Activated CD4-positive, alpha-beta T cell treated with anti-CD3 and anti-CD28 coated beads, Interleukin-2, Interleukin-4, amounts not matched to agents 100 ng/mL and 50 ng/mL, durations not matched to agents 16 hours and 8 hours (primary cell): ENCODE measurements around the gene EMP1.
A peak's percentile ranks its signal among the peaks of the same experiment; 100 is the strongest.

Experiments
- DNase-seq: peaks from one replicate; pipeline ENCODE4 v3.0.0-alpha.2; 2020; ENCODE audit warnings: low spot score

Gene EMP1

GRCh38 chr12:13173012-13173932, 23.3 kb upstream of the EMP1 start:
- peak; percentile 89 for DNase-seq

GRCh38 chr12:13175499-13175898, 21.0 kb upstream of the EMP1 start:
- no peak for DNase-seq

DNA sequence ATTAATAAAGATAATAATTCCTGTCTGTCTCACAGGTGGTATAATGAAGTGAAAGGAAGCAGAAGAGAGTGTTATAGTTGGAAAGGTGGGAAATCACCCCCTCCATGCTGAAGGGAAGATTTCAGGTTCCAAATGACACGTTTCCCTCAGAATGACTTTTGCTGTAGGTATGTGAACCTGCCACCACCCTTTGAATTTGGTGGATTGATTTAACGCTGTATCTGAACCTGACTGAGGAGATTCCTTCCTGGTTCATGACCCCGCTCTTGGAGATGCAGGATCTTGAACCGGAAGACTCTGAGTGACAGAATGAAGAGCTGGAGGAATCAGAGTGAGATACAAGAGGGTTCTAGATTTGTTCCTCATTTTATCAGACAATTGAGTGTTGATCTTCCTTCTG, 20.3 kb upstream of the EMP1 start:
- no peak for DNase-seq

DNA sequence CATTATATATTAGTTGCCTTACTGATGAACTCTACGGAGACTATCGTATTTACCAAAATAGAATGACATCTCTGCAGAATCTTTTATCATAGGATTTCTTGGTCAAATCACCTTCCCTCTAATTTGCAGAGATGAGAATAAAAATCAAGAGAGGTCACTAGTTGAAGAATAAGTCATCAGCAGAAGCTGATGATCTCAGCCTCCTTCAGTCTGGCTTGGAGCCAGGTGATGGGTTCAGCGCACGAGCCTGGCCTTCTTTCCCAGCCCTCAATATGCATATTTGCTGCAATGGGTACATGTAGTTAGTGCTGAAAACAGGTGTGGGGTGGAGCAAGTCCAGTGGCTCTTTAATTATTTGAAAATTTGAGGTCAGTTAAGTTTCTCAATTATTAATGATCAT, 19.2 kb upstream of the EMP1 start:
- no peak for DNase-seq

DNA sequence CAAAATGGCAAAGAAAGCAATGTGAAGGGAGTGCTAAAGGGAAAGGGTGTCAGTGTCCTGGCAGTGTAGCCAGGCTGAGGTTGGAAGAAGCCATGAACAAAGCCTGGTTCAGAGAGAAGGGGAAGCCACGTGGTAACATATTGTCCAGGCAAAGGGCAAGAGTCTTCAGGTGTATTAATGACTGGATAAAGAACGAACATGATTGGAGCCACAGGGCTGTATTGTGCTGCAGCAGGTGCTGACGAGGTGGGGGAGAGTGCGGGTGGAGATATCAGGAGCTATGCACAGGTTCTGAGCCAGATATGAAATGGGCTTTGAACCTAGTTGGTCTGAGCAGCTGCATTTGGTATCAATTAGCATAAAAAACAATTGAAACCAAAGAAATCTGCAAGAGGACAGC, 18.6 kb upstream of the EMP1 start:
- no peak for DNase-seq

- DNase-seq: no peak
Observed at GRCh38 chr12:13178568-13179210, 17.8 kb upstream of the EMP1 start.

DNA sequence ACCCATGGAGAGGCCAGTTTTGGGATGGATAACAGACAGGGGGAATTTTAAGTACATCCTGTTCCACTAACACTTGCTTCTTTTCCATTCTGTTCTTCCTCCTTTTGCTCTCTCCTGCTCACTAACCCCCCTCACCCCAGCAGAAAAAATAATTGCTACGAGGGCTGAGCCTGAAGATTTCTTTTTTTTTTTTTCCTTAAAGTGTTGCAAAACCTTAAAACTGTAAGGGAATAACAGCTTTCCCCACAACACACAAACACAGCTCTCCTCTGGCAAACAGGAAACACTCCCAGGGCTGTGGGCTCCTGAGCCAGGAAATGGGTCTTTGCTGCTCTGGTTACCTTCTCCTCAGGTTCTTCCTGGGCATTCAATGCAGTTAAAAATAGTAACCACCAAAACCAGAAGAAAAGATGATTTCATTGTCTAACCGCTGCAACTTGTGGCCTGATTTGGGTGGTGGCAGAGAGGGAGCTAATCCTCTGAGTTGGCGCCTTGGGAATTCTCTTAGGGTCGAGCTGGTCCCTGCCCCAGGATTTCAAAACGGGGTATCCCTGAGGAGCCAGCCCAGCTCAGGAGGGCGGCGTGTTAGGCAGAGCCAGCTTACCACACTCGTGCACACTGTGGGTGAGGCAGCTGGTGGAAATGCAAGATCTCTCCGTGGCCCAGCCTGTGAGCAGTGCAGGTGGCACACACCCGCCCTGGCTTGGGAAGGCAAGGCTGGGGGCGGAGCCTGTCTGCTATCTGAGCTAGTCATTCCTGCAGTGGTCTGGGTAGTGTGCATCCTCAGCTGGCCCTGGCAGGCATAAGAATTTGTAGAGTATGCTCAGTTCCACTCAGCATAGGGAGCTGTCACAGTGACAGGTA, 17.1 kb upstream of the EMP1 start:
- DNase-seq: peak; percentile 77

DNA sequence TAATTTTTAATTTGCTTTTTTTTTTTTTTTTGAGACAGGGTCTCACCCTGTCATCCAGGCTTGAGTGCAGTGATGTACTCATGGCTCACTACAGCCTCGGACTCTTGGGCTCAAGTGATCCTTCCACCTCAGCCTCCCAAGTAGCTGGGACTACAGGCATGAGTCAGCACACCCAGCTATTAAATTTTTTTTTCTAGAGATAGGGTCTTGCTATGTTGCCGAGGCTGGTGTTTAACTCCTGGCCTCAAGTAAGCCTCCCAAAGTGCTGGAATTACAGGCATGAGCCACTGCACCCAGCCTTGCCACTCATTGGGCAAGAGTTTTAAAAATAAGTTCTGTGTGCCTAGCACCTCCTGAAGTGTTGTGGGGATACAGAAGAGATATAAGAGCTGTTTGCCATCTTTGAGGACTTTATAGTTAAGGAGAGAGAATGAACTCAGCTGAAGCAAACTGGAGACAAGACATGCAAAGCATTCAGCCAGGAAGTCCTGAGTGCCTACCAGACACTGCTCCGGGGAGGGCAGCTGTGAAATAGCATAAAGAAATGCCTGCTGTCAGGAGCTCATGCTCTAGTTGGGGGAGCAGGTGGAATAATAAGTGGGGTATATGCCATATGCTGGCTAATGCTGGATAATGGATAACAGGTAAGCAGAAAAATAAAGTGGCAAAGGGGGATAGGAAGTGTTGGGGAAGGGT, 15.0 kb upstream of the EMP1 start:
- no peak for DNase-seq

DNA sequence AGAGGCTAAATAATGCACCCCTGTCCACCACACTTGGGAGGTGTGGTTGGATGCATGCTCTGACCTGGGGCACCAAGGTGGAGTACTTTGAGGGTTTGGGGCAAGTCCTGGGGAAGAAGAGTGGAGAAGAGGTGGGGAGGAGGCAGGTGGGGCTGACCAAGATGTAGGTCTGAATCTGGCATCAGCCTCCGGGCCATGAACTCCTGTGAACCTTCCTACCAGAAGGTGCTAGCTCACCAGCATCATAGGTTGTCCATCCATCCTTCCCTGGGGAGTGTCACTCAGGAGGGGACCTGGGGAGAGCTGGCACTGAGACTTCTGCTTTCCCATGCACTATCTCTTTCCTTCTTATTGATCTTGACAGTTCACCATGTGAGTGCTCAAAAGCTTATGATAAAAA, 13.6 kb upstream of the EMP1 start:
- no peak for DNase-seq

GRCh38 chr12:13183620-13184019, 12.9 kb upstream of the EMP1 start:
- DNase-seq: peak; percentile 44

DNA sequence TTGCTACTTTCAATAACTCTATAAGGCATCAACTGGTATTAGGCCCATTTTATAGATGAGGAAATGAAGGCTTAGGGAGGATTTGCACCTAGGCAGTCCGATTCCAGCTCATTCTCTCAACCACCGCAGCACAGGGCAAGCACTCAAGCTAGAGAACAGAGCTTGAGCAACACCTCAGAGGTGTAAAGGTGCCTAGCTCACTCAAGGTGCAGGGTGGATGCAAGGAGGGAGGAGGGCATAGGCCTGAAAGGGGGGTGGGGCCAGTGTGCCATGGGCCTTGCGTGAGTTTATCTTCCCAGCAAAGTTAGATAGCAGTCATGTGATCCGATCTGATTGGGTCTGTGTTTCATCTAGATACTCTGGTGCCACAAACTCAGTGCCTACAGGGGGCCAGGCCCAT, 10.2 kb upstream of the EMP1 start:
- DNase-seq: no peak

- DNase-seq: no peak
Observed at GRCh38 chr12:13187399-13187798, 9.1 kb upstream of the EMP1 start.

DNA sequence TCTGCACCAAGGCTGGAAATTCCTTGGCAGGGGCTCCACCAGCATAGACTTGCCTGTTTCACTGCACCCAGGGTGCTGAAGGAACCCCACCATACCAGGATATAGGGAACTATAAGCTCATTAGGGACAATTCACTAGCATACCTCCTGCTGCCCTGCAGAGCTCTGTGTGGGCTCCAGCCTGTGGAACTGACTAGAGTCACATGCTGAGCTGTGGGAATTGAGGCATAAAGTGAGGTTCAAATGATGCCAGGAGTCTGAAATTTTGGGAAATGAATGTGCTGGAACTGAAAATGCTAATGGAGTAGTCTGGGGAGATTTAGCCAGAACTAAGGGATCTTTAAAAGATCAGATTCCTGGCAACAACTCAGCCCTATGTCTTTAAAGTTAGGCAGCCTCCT, 7.3 kb upstream of the EMP1 start:
- DNase-seq: no peak

GRCh38 chr12:13190275-13190674, 6.3 kb upstream of the EMP1 start:
- no peak for DNase-seq

DNA sequence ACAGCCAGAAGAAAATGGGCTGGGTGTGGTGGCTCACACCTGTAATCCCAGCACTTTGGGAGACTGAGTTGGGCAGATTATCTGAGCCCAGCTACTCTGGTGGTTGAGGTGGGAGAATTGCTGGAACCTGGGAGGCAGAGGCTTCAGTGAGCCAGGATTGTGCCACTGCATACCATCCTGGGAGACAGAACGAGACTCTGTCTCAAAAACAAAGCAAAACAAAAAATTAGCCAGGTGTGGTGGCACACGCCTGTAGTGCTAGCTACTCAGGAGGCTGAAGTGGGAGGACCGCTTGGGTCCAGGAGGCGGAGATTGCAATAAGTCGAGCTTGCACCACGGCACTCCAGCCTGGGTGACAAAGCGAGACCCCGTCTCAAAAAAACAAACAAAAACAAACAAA, 3.8 kb upstream of the EMP1 start:
- DNase-seq: no peak

- DNase-seq: no peak
Observed at GRCh38 chr12:13193505-13194231, 2.9 kb upstream of the EMP1 start.

DNA sequence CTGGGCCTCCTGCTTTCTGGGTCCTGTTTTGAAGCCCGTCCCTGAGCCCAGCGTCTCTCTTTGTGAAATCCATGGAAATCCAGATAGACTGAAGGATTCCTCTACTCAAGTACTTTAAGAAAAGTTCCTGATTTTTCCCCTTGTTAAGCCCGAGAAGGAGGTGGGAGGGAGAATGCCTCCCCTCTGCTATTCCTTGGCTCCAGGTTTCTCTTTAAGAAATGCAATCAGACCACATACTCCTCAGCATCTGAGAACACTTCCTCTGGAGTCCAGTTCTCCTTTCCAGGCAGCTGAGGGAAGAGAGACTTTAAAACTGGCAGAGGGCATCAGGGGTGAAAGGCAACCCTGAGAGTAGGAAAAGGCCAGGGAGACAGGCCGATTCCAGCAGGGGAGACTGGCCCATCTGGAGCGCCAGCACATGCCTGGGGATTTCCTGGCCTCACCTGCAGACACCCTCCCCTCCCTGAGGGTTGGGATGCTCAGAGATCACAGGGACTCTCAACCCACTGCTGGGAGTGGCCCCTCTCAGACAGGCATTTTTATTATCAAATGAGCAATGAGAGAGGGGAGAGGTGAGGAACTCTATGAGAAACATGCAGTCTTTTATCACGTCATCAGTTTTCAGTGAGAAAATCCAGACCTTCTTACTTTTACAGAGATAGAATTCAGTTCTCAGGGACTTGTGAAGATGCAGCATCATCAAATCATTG, 2.0 kb upstream of the EMP1 start:
- no peak for DNase-seq

- DNase-seq: no peak
Observed at GRCh38 chr12:13195250-13195649, 1.3 kb upstream of the EMP1 start.

DNA sequence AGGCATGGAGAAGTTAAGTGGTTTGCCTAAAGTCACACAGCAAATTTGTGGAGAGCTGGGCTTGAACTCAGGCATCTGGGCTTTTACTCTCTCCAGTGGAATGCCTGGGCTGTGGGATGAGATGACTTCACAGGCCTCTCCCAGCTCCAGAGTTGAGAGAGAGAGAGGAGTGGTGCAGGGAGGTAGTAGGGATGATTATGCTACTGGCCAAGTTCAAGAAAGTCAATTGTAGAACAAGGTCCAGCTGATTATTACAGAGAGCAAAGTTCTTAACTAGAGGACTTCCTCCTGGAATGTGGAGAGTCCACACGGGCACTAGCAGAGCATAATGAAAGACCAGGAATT, 769 bp upstream of the EMP1 start:
- DNase-seq: no peak

DNA sequence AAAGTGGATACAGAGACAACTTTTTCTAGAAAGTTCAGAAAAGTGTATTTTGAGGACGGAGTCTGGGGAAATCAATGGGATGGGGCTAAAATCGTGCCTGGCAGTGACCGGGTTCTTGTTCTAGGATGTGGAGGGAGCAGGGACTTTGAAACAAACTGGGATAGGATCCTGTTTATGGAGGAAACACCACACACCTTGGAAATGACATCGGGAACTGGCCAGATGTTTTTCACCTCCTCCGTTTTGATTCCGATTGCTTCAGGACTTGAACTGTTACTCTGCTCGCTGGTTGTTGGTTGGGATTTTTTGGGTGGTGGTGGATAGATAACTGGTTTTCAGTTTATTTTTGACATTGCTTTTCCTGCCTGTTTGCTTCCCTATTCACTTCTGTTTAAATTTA, 506 bp downstream of the EMP1 start:
- no peak for DNase-seq
